Astrocyte (in vitro differentiated cells and primary cell): Measurements from ENCODE around the gene PYCARD.

Experiments
- EZH2 ChIP-seq: IDR thresholded peaks from 2 replicates; pipeline ENCODE4 v1.6.1; 2012; ENCODE audit warnings: mild to moderate bottlenecking, low read length, inconsistent platforms; ENCODE audit not compliant: insufficient read depth
- TF ChIP-seq, protein P1 (sequence below): IDR thresholded peaks from 2 replicates; pipeline ENCODE4 v1.5.1; 2011; ENCODE audit warnings: low read depth, mild to moderate bottlenecking, inconsistent platforms, low read length, moderate library complexity; ENCODE audit not compliant: insufficient read depth

- TF ChIP-seq, protein P1, sequence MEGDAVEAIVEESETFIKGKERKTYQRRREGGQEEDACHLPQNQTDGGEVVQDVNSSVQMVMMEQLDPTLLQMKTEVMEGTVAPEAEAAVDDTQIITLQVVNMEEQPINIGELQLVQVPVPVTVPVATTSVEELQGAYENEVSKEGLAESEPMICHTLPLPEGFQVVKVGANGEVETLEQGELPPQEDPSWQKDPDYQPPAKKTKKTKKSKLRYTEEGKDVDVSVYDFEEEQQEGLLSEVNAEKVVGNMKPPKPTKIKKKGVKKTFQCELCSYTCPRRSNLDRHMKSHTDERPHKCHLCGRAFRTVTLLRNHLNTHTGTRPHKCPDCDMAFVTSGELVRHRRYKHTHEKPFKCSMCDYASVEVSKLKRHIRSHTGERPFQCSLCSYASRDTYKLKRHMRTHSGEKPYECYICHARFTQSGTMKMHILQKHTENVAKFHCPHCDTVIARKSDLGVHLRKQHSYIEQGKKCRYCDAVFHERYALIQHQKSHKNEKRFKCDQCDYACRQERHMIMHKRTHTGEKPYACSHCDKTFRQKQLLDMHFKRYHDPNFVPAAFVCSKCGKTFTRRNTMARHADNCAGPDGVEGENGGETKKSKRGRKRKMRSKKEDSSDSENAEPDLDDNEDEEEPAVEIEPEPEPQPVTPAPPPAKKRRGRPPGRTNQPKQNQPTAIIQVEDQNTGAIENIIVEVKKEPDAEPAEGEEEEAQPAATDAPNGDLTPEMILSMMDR = no peak
- TF ChIP-seq EZH2 = no peak
Measured at GRCh38 chr16:31181102-31181830, 21.3 kb downstream of the PYCARD start.
